GM08714 (cell line): Measurements from ENCODE around the gene ANK3.

ENCODE experiments used
- H3K4me3 ChIP-seq: fragments of 200-500 bp; sonication (Bioruptor generic); 2 replicates; pipeline ENCODE4 v1.5.1; 2014; ENCODE audit warnings: mild to moderate bottlenecking, low read length, inconsistent platforms
- ZNF274 ChIP-seq: IDR thresholded peaks from 2 replicates; pipeline ENCODE4 v1.6.1; 2012; ENCODE audit warnings: mild to moderate bottlenecking, low read depth, low read length

The ANK3 gene

DNA sequence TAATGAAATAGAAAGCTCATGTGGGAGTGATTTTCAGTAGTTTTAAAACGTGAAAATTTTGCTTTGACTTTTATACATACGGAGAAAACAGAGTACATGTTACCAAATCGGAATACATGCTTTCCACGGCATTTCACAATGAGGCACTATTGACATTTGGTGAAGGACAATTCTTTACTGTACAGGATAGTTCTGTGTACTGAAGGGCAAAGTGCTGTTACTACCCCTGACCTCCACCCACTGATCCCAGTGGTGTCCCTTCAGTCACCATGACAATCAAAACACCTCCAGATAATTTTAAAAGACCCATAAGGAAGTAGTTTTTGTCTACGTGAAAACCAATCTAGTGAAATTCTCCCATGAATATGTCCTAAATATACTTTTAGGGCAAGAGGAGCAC lies 33.1 kb upstream of the ANK3 start:
- TF ChIP-seq ZNF274: no peak
- H3K4me3 ChIP-seq: no peak overlapping the region

DNA sequence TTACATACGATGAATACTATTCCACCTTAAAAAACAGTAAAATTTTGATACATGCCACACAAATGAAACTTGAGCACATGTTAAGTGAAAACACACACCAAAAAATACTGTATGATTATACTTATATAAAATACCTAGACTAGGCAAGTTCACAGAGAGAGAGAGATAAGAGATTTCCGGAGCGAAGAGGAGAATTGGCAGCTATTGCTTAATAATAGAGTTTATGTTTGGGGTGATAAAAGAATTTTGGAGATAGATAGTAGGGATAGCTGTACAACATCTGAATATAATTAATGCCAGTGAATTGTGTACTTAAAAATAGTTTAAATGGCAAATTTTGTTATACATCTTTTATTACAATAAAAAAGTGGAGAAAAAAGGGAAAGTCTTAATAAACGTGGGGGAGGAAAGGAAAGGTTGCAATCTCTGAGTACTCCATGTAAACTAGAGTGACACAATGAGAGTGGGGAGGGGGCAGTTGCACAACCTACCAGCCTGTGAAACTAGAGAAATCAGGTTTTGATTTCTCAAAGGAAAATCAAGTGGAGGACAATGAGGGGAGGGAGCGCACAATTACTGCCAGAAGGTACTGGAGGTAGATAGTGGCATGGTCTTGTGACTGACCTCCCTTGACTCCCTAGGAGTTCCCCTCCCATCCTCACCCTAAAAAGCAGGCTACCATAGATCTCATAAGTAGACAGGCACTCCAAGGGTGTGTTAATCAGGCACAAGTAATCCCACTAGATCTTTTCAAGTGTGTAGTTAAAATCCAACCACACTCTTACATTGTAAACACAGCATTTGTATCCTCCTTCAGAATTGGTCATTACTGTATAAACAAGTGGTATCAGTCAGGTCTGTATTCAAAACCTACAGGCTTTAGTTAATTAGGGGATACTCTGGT lies 31.6 kb upstream of the ANK3 start:
- no peak for TF ChIP-seq ZNF274
- no peak overlapping the region for H3K4me3 ChIP-seq

DNA sequence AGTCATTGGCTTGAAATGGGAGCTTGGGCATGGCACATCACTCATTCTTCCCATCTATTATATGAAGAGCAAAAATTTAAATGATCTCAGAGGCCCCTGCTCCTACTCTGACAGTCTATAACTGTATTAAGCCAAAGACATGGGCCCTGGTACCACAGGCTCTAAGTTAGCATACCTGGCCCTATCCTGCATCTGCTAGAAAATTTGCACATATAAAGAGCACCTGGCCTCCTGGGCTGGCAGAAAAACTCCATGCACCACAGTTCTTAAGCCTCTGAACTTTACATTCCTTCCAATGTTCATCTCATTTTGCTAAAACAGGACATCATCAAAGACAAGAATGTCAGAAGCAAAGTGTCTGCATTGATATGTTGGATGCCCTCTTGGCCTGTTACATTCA lies 29.6 kb upstream of the ANK3 start:
- no peak overlapping the region for H3K4me3 ChIP-seq
- no peak for TF ChIP-seq ZNF274

DNA sequence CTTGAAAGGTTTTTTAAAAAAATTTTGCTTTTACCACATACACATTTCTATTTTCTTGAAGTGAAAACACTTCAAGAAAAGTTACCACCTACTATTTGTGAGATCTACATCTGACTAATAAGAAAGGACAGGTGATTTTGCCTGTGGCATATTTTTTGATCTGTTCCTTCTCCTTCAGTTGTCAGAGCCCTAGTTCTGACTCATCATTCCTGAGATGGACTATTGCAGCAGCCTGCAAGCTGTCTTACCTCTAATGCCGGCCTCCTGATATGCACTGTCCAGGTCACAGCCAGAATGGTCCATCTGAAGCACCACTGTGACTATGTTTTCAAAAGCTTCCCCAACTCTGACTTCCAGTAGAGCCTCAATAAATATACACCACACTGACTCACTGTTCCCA lies 28.2 kb upstream of the ANK3 start:
- TF ChIP-seq ZNF274: no peak
- no peak overlapping the region for H3K4me3 ChIP-seq

DNA sequence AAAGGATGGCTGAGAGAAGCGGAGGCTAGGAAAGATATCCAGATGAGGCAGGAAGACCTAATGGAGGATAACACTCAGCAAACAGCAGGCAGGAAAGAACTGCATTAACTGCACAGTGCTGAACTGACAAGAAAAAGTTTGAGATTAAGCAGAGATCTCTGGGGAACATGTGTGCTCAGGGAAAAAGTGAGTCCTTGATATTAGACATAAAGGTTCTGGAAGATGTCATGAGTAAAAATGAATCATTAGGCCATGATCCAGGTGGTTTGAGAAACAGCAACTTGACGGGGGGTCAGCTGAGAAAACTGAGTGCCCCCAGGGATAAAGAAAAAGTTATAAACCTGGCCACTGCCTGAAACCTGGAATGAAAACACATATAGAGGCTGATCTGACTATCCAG lies 27.3 kb upstream of the ANK3 start:
- H3K4me3 ChIP-seq: no peak overlapping the region

DNA sequence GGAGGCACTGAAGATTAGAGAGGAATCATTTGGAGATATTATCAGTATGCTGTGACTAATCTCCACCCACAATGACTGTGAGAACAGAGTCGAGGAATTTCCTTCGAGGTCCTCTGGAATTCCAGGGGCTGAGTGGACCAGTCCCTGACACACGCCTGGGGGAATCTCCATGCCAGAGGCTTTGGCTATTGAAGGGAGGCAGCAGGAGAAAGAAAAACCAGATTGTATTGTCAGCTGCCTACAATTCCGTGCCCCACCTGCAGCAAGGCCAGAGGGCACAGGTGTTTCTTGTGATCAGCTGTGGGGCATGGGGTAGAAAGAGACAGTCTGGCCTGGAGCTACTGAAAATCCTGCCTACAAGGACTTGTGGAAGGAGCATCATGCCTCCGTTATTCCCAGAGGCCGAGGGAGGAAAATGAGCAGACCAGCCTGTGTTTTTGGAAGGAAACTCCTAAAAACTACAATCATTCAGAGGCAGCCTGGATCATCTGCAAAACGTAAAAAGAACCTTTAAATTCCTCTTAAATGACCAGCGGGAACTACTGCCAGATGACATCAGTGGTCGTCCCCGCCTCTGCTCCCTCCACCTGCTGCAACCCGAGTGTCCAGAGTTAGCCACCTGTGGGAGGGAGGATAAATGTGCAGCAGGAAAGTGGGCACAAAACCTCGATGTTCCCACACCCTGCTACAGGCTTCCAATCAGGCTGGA lies 25.4 kb upstream of the ANK3 start:
- no peak for TF ChIP-seq ZNF274
- H3K4me3 ChIP-seq: no peak overlapping the region

More for the DNA sequence above, 27.3 kb upstream of the ANK3 start:
- no peak for TF ChIP-seq ZNF274

DNA sequence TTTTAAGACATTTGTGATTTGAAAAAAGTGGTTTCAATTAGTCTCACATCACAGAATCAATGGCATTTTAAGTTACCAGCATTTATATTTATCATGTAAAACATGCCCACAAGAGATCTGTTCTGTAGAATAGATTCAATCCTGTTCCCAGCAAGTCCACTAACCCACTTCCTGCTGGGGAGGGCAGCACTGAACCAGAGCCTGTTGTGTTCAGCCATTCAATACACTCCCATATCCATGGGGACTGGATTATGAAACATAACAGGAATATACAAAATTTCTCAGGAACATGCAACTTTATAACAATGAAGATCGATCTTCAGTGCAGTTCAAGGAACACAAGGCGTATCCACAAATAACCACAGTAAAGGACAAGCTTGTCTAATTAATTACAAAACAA lies 24.4 kb upstream of the ANK3 start:
- TF ChIP-seq ZNF274: no peak

DNA sequence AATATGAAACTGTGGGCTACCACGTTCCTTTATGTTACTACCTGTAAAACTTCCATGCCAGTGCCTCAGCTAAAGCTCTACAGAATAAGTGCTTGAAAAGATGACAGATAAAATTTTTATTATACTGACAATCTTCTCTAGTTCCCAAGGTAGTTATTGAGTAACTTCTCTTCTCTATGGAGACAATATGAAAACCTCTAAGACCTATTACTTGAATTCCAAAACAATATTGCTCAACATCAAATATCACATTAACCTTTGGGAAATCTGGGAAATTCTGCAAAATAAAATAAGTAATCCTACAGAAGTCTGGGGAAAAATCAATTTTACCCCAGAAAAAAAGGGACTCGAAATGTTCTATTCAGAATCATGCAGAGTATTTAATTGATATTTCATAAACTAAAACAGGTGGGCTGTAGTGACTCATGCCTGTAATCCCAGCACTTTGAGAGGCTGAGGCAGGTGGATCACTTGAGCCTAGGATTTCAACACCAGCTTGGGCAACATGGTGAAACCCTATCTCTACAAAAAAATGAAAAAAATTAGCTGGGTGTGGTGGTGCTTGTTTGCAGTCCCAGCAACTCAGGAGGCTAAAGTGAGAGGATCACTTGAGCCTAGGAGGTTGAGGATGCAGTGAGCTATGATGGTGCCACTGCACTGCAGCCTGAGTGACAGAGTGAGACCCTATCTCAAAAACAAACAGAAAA lies 23.8 kb upstream of the ANK3 start:
- TF ChIP-seq ZNF274: no peak
- H3K4me3 ChIP-seq: no peak overlapping the region

More for the DNA sequence above, 24.4 kb upstream of the ANK3 start:
- H3K4me3 ChIP-seq: no peak overlapping the region

DNA sequence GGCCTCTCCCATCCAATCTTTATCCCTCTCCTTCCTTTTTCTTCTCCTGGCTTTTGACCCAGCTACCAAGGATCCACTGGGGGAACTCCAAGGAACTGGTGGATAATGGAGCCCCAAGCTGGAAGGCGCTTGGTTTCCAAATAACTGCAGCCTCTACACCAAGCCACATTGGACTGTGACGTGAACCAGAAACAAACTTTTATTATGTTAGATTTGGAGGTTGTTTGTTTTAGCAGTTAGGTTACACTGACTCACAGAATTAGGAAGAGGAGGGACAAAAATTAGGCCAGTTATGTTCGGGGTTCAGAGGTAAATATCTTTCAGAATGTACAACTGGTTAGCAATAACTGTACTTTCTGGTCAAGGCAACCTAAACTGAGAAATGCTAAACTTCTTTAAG lies 21.3 kb upstream of the ANK3 start:
- H3K4me3 ChIP-seq: no peak overlapping the region
- TF ChIP-seq ZNF274: no peak

DNA sequence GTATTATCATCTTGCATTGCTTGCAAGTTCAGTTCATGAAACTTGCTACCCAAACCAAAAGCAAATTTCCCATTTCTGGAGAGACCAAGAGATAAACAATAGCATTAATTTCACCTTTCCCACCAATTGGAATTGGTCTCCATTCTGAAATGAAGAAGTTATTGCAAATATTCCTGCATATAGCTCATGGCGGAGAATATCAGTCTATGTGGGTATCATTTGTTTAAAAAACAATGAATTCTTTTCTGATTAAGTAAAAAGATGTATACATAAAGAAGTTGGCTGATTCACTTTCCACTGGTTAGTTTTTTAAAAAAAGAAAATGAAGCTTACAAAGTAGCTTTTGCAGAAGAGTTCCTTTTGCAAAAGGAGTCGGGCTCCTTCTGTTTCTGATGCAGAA lies 19.5 kb upstream of the ANK3 start:
- no peak for TF ChIP-seq ZNF274
- no peak overlapping the region for H3K4me3 ChIP-seq

DNA sequence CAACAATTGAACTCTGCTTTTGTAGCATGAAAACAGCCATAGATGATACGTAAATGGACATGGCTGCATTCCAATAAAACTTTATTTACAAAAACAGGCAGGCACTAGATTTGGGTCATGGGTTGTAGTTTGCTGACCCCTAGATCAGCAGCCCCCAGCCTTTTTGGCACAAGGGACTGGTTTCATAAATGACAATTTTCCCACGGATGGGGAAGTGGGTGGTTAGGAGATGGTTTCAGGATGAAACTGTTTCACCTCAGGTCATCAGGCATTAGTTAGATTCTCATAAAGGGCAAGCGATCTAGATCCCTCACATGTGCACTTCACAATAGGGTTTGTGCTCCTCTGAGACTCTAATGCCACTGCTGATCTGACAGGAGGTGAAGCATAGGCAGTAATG lies 16.5 kb upstream of the ANK3 start:
- TF ChIP-seq ZNF274: no peak
- no peak overlapping the region for H3K4me3 ChIP-seq

DNA sequence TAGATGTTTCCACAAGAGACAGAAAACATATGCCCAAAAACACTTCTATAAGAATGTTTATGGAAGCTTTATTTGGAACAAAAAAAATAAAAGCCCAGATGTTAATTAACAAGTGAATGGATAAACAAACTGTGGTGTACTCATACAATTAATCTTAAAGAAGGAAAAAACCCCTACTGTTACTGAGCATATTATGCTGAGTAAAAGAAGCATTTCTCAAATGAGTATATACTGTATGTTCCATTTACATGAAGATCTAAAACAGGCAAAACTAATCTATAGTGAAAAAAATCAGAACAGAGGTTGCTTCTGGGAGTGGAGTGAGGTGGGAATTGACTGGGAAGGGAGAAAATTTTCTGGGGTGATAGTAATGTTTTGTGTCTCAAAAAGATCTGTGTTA lies 15.5 kb upstream of the ANK3 start:
- H3K4me3 ChIP-seq: no peak overlapping the region
- TF ChIP-seq ZNF274: no peak

DNA sequence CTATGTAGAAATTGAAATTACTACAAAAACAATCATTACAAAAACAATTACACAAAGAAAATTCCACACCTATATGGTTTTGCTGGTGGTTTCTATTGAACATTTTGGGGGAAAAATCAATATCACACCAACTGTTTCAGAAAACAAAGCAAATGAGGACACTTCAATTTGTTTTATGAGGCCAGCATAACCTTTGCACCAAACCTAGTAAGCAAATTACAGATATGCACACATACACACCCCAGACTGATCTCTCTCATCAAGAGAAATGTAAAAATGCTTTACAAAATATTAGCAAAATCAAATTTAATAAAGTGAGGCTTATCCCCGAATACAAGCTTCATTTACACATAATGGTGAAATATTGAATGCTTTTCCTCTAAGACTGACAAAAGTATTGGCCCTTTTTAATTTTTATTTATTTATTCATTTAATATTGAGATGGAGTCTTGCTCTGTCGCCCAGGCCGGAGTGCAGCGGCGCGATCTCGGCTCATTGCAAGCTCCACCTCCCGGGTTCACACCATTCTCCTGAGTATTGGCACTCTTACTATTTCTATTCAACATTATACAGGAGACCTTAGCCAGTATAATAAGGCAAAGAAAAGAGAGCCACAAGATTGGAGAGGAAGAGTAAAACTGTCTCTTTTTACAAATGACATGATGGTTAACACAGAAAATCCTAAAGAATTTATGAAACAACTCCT lies 13.6 kb upstream of the ANK3 start:
- no peak for TF ChIP-seq ZNF274
- H3K4me3 ChIP-seq: no peak overlapping the region

DNA sequence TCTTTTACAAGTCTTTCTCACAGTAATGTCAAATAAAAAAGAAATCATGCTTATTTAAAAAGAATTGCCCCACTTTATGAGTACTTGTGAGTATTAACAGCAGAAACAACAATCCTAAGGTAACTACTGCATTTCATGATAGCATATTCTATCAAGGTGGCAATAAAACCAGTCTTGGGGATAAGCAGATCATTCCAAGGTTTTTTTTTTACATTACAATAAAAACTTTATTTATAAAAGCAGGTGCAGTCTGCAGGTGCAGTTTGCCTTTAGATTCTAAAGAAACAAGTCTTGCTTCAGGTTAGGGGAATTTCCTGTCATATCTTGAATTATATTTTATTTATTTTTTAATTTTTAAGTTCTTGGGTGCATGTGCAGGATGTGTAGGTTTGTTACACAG lies 10.7 kb upstream of the ANK3 start:
- H3K4me3 ChIP-seq: no peak overlapping the region
- no peak for TF ChIP-seq ZNF274

DNA sequence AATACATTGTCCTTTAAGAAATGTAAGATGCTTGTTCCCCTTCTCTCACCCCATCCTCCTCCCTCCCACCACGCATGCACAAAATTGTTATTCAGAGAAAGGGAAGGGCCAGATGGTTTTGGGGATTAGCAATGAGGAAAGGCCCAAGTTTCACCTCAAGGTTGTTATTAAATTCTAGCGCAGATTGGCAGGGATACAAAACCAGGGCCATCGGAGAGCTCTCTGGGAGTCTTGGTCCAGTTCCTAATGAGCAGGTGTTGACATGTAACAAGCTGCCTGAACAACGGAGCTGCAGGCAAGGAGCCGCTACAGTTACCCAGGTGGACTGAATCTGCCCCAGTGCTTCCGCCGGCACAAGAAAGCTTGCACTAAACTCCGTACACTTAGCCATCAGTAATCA lies 9.7 kb upstream of the ANK3 start:
- no peak for TF ChIP-seq ZNF274
- no peak overlapping the region for H3K4me3 ChIP-seq
